Measurements from ENCODE around the gene ELL2.

ELL2 gene

GRCh38 chr5:95984287-95984938, 22.8 kb upstream of the ELL2 start:
- no peak for FAIRE-seq
- no peak for DNase-seq (ENCODE audit: insufficient read length, low spot score)

GRCh38 chr5:95983509-95983908, 21.9 kb upstream of the ELL2 start:
- no peak for FAIRE-seq
- no peak for DNase-seq (ENCODE audit: insufficient read length, low spot score)

- FAIRE-seq: no peak
- no peak for DNase-seq (ENCODE audit: insufficient read length, low spot score)
Measured at GRCh38 chr5:95983080-95983479, 21.4 kb upstream of the ELL2 start.

GRCh38 chr5:95976606-95977005, 15.0 kb upstream of the ELL2 start:
- FAIRE-seq (no peak), DNase-seq (ENCODE audit: insufficient read length, low spot score) (no peak)

GRCh38 chr5:95975703-95976102, 14.1 kb upstream of the ELL2 start:
- FAIRE-seq: no peak
- no peak for DNase-seq (ENCODE audit: insufficient read length, low spot score)

- FAIRE-seq (peak; percentile 47), DNase-seq (ENCODE audit: insufficient read length, low spot score) (no peak)
Measured at GRCh38 chr5:95973793-95974325, 12.2 kb upstream of the ELL2 start.

- FAIRE-seq: no peak
- no peak for DNase-seq (ENCODE audit: insufficient read length, low spot score)
Measured at GRCh38 chr5:95972196-95972595, 10.5 kb upstream of the ELL2 start.

- no peak for FAIRE-seq
- DNase-seq (ENCODE audit: insufficient read length, low spot score): no peak
Measured at GRCh38 chr5:95970359-95970704, 8.7 kb upstream of the ELL2 start.

GRCh38 chr5:95969651-95970358, 8.2 kb upstream of the ELL2 start:
- FAIRE-seq: no peak
- DNase-seq (ENCODE audit: insufficient read length, low spot score): no peak

- FAIRE-seq (no peak), DNase-seq (ENCODE audit: insufficient read length, low spot score) (no peak)
Measured at GRCh38 chr5:95969055-95969454, 7.4 kb upstream of the ELL2 start.

- DNase-seq (ENCODE audit: insufficient read length, low spot score) (no peak), FAIRE-seq (no peak)
Measured at GRCh38 chr5:95967236-95967635, 5.6 kb upstream of the ELL2 start.

- DNase-seq (ENCODE audit: insufficient read length, low spot score): no peak
- FAIRE-seq: no peak
Measured at GRCh38 chr5:95966005-95966404, 4.4 kb upstream of the ELL2 start.

- no peak for DNase-seq (ENCODE audit: insufficient read length, low spot score)
- FAIRE-seq: no peak
Measured at GRCh38 chr5:95963650-95964410, 2.2 kb upstream of the ELL2 start.

- no peak for FAIRE-seq
- no peak for DNase-seq (ENCODE audit: insufficient read length, low spot score)
Measured at GRCh38 chr5:95962785-95963184, 1.1 kb upstream of the ELL2 start.

GRCh38 chr5:95962475-95962773, 773 bp upstream of the ELL2 start:
- DNase-seq (ENCODE audit: insufficient read length, low spot score): no peak
- FAIRE-seq: no peak

GRCh38 chr5:95960667-95961616, 709 bp downstream of the ELL2 start:
- peak; percentile 44 for DNase-seq (ENCODE audit: insufficient read length, low spot score)
- FAIRE-seq: peak; percentile 28

GRCh38 chr5:95959888-95960666, 1.6 kb downstream of the ELL2 start:
- DNase-seq (ENCODE audit: insufficient read length, low spot score) (no peak), FAIRE-seq (no peak)

- DNase-seq (ENCODE audit: insufficient read length, low spot score): no peak
- peak; percentile 8 for FAIRE-seq
Measured at GRCh38 chr5:95959051-95959887, 2.4 kb downstream of the ELL2 start.

Data from GM19239 (cell line).